NCI-H226 (cell line): ENCODE measurements around the gene RAI1.

Source experiments
- DNase-seq: peaks from one replicate; pipeline ENCODE4 v3.0.0-alpha.2; 2015

The RAI1 gene

GRCh38 chr17:17719199-17719940 lies 38.1 kb downstream of the RAI1 start:
- DNase-seq = no peak

- no peak for DNase-seq
These were observed 38.8 kb downstream of the RAI1 start for GRCh38 chr17:17719966-17720543.

- DNase-seq = no peak
These were observed 39.9 kb downstream of the RAI1 start for GRCh38 chr17:17721140-17721668.

GRCh38 chr17:17722081-17722905 lies 41.0 kb downstream of the RAI1 start:
- DNase-seq = no peak

- no peak for DNase-seq
These were observed 41.7 kb downstream of the RAI1 start for GRCh38 chr17:17722906-17723353.

- DNase-seq = peak; percentile 62
These were observed 42.4 kb downstream of the RAI1 start for GRCh38 chr17:17723354-17724261.

GRCh38 chr17:17724307-17725010 lies 43.2 kb downstream of the RAI1 start:
- no peak for DNase-seq

GRCh38 chr17:17725011-17725751 lies 43.9 kb downstream of the RAI1 start:
- DNase-seq = no peak

- no peak for DNase-seq
These were observed 44.6 kb downstream of the RAI1 start for GRCh38 chr17:17725752-17726457.

- no peak for DNase-seq
These were observed 45.3 kb downstream of the RAI1 start for GRCh38 chr17:17726458-17727060.

- no peak for DNase-seq
These were observed 45.9 kb downstream of the RAI1 start for GRCh38 chr17:17727111-17727659.

- DNase-seq = no peak
These were observed 46.9 kb downstream of the RAI1 start for GRCh38 chr17:17728146-17728545.

- DNase-seq = peak; percentile 77
These were observed 47.4 kb downstream of the RAI1 start for GRCh38 chr17:17728550-17729251.

GRCh38 chr17:17729620-17730249 lies 48.5 kb downstream of the RAI1 start:
- no peak for DNase-seq

- no peak for DNase-seq
These were observed 49.1 kb downstream of the RAI1 start for GRCh38 chr17:17730250-17730935.

GRCh38 chr17:17732444-17732843 lies 51.2 kb downstream of the RAI1 start:
- no peak for DNase-seq

GRCh38 chr17:17732892-17733670 lies 51.8 kb downstream of the RAI1 start:
- peak; percentile 78 for DNase-seq
